Suprapubic skin (tissue), 3 donors: ENCODE data around the gene ITPRID1.

ENCODE experiments used
- EP300 ChIP-seq: sonication (generic); formaldehyde crosslinking; IDR thresholded peaks from one replicate; pipeline ENCODE4 v1.6.1; 2017; ENCODE audit warnings: antibody characterized with exemption
- POLR2A ChIP-seq, 2 donors: fragments of 450-650 bp; IDR thresholded peaks; one replicate each; pipeline ENCODE4 v1.6.1; 2017; ENCODE audit warnings: antibody characterized with exemption in 2 of 2, mild to moderate bottlenecking in 2 of 2, moderate library complexity in 2 of 2
- TF ChIP-seq, protein P1 (sequence below), 2 donors: fragments of 200-600 bp in 1 of 2; fragments of 450-650 bp in 1 of 2; sonication (generic) in 1 of 2; IDR thresholded peaks; one replicate each; pipeline ENCODE4 v1.5.1; 2016 to 2019; ENCODE audit warnings: antibody characterized with exemption in 2 of 2, mild to moderate bottlenecking in 1 of 2, moderate library complexity in 1 of 2

GRCh38 chr7:31516680-31517502, 3.0 kb downstream of the ITPRID1 start:
- TF ChIP-seq, protein P1, sequence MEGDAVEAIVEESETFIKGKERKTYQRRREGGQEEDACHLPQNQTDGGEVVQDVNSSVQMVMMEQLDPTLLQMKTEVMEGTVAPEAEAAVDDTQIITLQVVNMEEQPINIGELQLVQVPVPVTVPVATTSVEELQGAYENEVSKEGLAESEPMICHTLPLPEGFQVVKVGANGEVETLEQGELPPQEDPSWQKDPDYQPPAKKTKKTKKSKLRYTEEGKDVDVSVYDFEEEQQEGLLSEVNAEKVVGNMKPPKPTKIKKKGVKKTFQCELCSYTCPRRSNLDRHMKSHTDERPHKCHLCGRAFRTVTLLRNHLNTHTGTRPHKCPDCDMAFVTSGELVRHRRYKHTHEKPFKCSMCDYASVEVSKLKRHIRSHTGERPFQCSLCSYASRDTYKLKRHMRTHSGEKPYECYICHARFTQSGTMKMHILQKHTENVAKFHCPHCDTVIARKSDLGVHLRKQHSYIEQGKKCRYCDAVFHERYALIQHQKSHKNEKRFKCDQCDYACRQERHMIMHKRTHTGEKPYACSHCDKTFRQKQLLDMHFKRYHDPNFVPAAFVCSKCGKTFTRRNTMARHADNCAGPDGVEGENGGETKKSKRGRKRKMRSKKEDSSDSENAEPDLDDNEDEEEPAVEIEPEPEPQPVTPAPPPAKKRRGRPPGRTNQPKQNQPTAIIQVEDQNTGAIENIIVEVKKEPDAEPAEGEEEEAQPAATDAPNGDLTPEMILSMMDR (IDR thresholded peaks at IDR 0.05), result no peak
- TF ChIP-seq POLR2A (IDR thresholded peaks at IDR 0.05), result no peak
- no peak for TF ChIP-seq EP300
